HG03521 (cell line): ENCODE measurements around the gene CACNA2D4.

Experiments used
- ATAC-seq: cut with Tn5 transposase; IDR thresholded peaks from one replicate; pipeline ENCODE4 v1.9.1; 2021; ENCODE audit warnings: mild to moderate bottlenecking, moderate library complexity; ENCODE audit not compliant: unreplicated experiment

The CACNA2D4 gene

GRCh38 chr12:1836241-1836803 is 82.1 kb downstream of the CACNA2D4 start:
- ATAC-seq = no peak

GRCh38 chr12:1835211-1836131 is 83.0 kb downstream of the CACNA2D4 start:
- ATAC-seq = no peak

GRCh38 chr12:1834186-1834925 is 84.1 kb downstream of the CACNA2D4 start:
- ATAC-seq = no peak

- no peak for ATAC-seq
Measured at GRCh38 chr12:1833596-1834028, 84.8 kb downstream of the CACNA2D4 start.

GRCh38 chr12:1832801-1833595 is 85.5 kb downstream of the CACNA2D4 start:
- ATAC-seq = no peak

GRCh38 chr12:1830981-1831963 is 87.2 kb downstream of the CACNA2D4 start:
- ATAC-seq = no peak

GRCh38 chr12:1830401-1830845 is 88.0 kb downstream of the CACNA2D4 start:
- no peak for ATAC-seq

GRCh38 chr12:1829306-1829900 is 89.0 kb downstream of the CACNA2D4 start:
- no peak for ATAC-seq

GRCh38 chr12:1828856-1829255 is 89.6 kb downstream of the CACNA2D4 start:
- ATAC-seq = no peak

- no peak for ATAC-seq
Measured at GRCh38 chr12:1827826-1828805, 90.3 kb downstream of the CACNA2D4 start.

GRCh38 chr12:1826867-1827705 is 91.4 kb downstream of the CACNA2D4 start:
- ATAC-seq = no peak

- no peak for ATAC-seq
Measured at GRCh38 chr12:1826401-1826800, 92.1 kb downstream of the CACNA2D4 start.

- ATAC-seq = no peak
Measured at GRCh38 chr12:1825382-1826102, 92.9 kb downstream of the CACNA2D4 start.

GRCh38 chr12:1823237-1823636 is 95.2 kb downstream of the CACNA2D4 start:
- ATAC-seq = no peak

- ATAC-seq = no peak
Measured at GRCh38 chr12:1822699-1823098, 95.8 kb downstream of the CACNA2D4 start.

- no peak for ATAC-seq
Measured at GRCh38 chr12:1821805-1822204, 96.6 kb downstream of the CACNA2D4 start.
